ENCODE measurements around the gene S100A7A. TPM values are rescaled to one million over a fixed set of nuclear protein-coding genes. Genes with fewer than 3 reads are reported as not detected.

The S100A7A gene
- total RNA-seq, 2 donors from 2014 or later, result not detected

DNA sequence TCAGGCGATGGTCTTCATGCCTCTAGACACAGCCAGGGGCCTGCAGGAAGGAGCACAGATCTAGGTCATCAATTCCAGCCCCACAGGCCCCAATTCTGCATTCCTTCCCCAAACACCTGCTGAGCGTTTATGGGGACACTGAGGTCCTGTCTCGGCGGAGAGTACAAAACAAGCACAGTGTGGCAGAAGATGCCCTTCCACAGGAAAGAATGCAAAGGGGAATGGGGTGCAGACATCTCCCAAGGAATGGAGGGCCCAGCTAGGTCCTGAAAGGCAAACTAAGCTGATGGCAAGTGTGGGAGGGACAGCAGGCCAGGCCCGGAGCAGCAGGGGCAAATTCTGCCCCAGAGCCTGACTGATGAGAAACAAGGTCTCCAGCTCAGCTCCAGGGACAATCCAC lies 21.9 kb upstream of the S100A7A start:
- no peaks in the 10 kb centered on the region for H3K36me3 ChIP-seq (ENCODE audit: control insufficient read depth, insufficient read depth, low read length)
- Mint-ChIP-seq H3K36me3 (ENCODE audit: low read depth) (no peaks in the 10 kb centered on the region), H3K4me3 (no peak overlapping the region), H3K4me1 (no peaks in the 10 kb centered on the region), H3K27ac (no peak overlapping the region), H3K27me3 (ENCODE audit: insufficient read depth) (peaks cover 7% of the 10 kb centered on the region), H3K9me3 (no peaks in the 10 kb centered on the region)
- 74 to 84% methylated on average over 4 to 5 of the region's 5 CpGs for WGBS, 2 experiments (ENCODE audit: insufficient coverage in 1 of 2, insufficient read length in 1 of 2)
- no peaks in the 10 kb centered on the region for H3K9me3 ChIP-seq (ENCODE audit: control insufficient read depth, low read length)
- peak; percentile 41 for DNase-seq
- no peaks in the 10 kb centered on the region for H3K4me1 ChIP-seq (ENCODE audit: control insufficient read depth, insufficient read depth, low read length)
- no peak overlapping the region for H3K4me3 ChIP-seq (ENCODE audit: low read length)
- TF ChIP-seq, protein P1, sequence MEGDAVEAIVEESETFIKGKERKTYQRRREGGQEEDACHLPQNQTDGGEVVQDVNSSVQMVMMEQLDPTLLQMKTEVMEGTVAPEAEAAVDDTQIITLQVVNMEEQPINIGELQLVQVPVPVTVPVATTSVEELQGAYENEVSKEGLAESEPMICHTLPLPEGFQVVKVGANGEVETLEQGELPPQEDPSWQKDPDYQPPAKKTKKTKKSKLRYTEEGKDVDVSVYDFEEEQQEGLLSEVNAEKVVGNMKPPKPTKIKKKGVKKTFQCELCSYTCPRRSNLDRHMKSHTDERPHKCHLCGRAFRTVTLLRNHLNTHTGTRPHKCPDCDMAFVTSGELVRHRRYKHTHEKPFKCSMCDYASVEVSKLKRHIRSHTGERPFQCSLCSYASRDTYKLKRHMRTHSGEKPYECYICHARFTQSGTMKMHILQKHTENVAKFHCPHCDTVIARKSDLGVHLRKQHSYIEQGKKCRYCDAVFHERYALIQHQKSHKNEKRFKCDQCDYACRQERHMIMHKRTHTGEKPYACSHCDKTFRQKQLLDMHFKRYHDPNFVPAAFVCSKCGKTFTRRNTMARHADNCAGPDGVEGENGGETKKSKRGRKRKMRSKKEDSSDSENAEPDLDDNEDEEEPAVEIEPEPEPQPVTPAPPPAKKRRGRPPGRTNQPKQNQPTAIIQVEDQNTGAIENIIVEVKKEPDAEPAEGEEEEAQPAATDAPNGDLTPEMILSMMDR (conservative IDR thresholded peaks at IDR 0.05), result no peak
- H3K27ac ChIP-seq (ENCODE audit: low read depth, low read length), result no peak overlapping the region
- H3K27me3 ChIP-seq (ENCODE audit: control insufficient read depth, insufficient read depth, low read length, poor library complexity, severe bottlenecking), result no peaks in the 10 kb centered on the region
- H3K9ac ChIP-seq (ENCODE audit: extremely low read depth, low read length, poor library complexity, severe bottlenecking), result no peak overlapping the region

DNA sequence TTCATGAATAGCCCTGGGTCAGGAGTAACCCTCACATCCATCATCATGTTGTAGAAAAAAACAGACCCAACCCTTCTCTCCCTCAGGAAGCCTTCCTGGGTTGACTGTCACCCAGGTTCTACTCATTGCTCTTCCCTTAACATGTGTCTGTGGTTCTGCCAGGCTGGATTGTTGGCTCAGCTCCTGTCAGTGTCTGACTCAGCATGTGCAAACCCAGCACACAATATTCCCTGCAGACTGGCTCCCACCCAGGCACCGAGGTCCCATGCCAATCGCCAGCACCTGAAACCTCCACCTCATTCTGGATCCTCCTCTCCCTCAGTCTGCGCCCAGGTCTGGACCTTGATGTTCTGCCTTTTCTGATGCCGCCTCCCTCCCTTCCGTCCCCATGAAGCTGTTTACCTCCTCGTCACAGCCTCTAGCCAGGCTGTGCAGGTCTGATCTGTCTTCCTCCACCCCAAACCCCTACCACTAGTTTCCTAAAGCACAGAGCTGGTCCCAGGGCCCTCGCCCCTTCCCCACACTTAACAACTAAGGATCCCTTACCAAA lies 21.1 kb upstream of the S100A7A start:
- H3K36me3 Mint-ChIP-seq (ENCODE audit: low read depth), result no peaks in the 10 kb centered on the region
- H3K27ac Mint-ChIP-seq, result no peak overlapping the region
- Histone ChIP-seq H3K9ac (ENCODE audit: extremely low read depth, low read length, poor library complexity, severe bottlenecking) (no peak overlapping the region), H3K27ac (ENCODE audit: low read depth, low read length) (no peak overlapping the region), H3K9me3 (ENCODE audit: control insufficient read depth, low read length) (no peaks in the 10 kb centered on the region), H3K4me3 (ENCODE audit: low read length) (no peak overlapping the region), H3K4me1 (ENCODE audit: control insufficient read depth, insufficient read depth, low read length) (no peaks in the 10 kb centered on the region), H3K27me3 (ENCODE audit: control insufficient read depth, insufficient read depth, low read length, poor library complexity, severe bottlenecking) (no peaks in the 10 kb centered on the region), H3K36me3 (ENCODE audit: control insufficient read depth, insufficient read depth, low read length) (no peaks in the 10 kb centered on the region)
- H3K27me3 Mint-ChIP-seq (ENCODE audit: insufficient read depth), result peaks cover 7% of the 10 kb centered on the region
- peak; percentile 31 for DNase-seq
- H3K4me1 Mint-ChIP-seq, result no peaks in the 10 kb centered on the region
- no peak overlapping the region for H3K4me3 Mint-ChIP-seq
- TF ChIP-seq, protein P1 (conservative IDR thresholded peaks at IDR 0.05), result no peak
- H3K9me3 Mint-ChIP-seq, result no peaks in the 10 kb centered on the region
- WGBS, 2 experiments (ENCODE audit: insufficient coverage in 1 of 2, insufficient read length in 1 of 2), result 82 to 98% methylated on average over 6 to 7 of the region's 7 CpGs

- Mint-ChIP-seq H3K27ac (no peak overlapping the region), H3K4me1 (no peaks in the 10 kb centered on the region), H3K36me3 (ENCODE audit: low read depth) (no peaks in the 10 kb centered on the region), H3K9me3 (no peaks in the 10 kb centered on the region), H3K4me3 (no peak overlapping the region), H3K27me3 (ENCODE audit: insufficient read depth) (peaks cover 5% of the 10 kb centered on the region)
- DNase-seq, result peak; percentile 20
- no peaks in the 10 kb centered on the region for H3K4me1 ChIP-seq (ENCODE audit: control insufficient read depth, insufficient read depth, low read length)
- 91 to 100% methylated on average over 2 to 6 of the region's 6 CpGs for WGBS, 2 experiments (ENCODE audit: insufficient coverage in 1 of 2, insufficient read length in 1 of 2)
- H3K9ac ChIP-seq (ENCODE audit: extremely low read depth, low read length, poor library complexity, severe bottlenecking), result no peak overlapping the region
- H3K9me3 ChIP-seq (ENCODE audit: control insufficient read depth, low read length), result no peaks in the 10 kb centered on the region
- H3K27me3 ChIP-seq (ENCODE audit: control insufficient read depth, insufficient read depth, low read length, poor library complexity, severe bottlenecking), result no peaks in the 10 kb centered on the region
- TF ChIP-seq, protein P1 (conservative IDR thresholded peaks at IDR 0.05), result no peak
- H3K4me3 ChIP-seq (ENCODE audit: low read length), result no peak overlapping the region
- H3K36me3 ChIP-seq (ENCODE audit: control insufficient read depth, insufficient read depth, low read length), result no peaks in the 10 kb centered on the region
- no peak overlapping the region for H3K27ac ChIP-seq (ENCODE audit: low read depth, low read length)
These were observed 20.5 kb upstream of the S100A7A start for GRCh38 chr1:153395776-153396175.
